Loucy (cell line): ENCODE data around the gene FARP1.

Experiments used
- H2AFZ ChIP-seq: fragments of 200-600 bp; sonication (generic); 2 replicates; pipeline ENCODE4 v1.6.0; 2016; ENCODE audit warnings: antibody characterized with exemption, mild to moderate bottlenecking, low read length, moderate library complexity
- H3F3A ChIP-seq: fragments of 200-600 bp; 2 replicates; pipeline ENCODE4 v1.6.0; 2016; ENCODE audit warnings: antibody characterized with exemption, low read depth, mild to moderate bottlenecking
- H3K27me3 ChIP-seq: fragments of 200-600 bp; sonication (generic); 2 replicates; pipeline ENCODE4 v1.6.1; 2014; ENCODE audit warnings: low read length, mild to moderate bottlenecking; ENCODE audit not compliant: insufficient read depth, poor library complexity, severe bottlenecking
- H3K36me3 ChIP-seq: fragments of 200-600 bp; sonication (generic); 2 replicates; pipeline ENCODE4 v1.6.1; 2016; ENCODE audit warnings: low read length; ENCODE audit not compliant: insufficient read depth
- H3K4me1 ChIP-seq: fragments of 200-600 bp; sonication (generic); 2 replicates; pipeline ENCODE4 v1.5.1; 2014; ENCODE audit warnings: low read length, mild to moderate bottlenecking; ENCODE audit not compliant: insufficient read depth, poor library complexity, severe bottlenecking
- H3K4me2 ChIP-seq: fragments of 200-600 bp; sonication (generic); 2 replicates; pipeline ENCODE4 v1.6.0; 2014; ENCODE audit warnings: antibody characterized with exemption, low read length, low read depth, mild to moderate bottlenecking; ENCODE audit not compliant: poor library complexity, severe bottlenecking
- H3K4me3 ChIP-seq: fragments of 200-600 bp; sonication (generic); 2 replicates; pipeline ENCODE4 v1.5.1; 2014; ENCODE audit warnings: low read length, mild to moderate bottlenecking, mixed read lengths; ENCODE audit not compliant: poor library complexity, severe bottlenecking
- H3K79me2 ChIP-seq: fragments of 200-600 bp; sonication (generic); 2 replicates; pipeline ENCODE4 v1.6.1; 2014; ENCODE audit warnings: low read length; ENCODE audit not compliant: insufficient read depth
- H3K9ac ChIP-seq: fragments of 200-600 bp; sonication (generic); 2 replicates; pipeline ENCODE4 v1.6.0; 2014; ENCODE audit warnings: mild to moderate bottlenecking, low read depth, low read length, moderate library complexity; ENCODE audit not compliant: poor library complexity, severe bottlenecking
- H3K9me2 ChIP-seq: fragments of 200-600 bp; sonication (generic); replicated peaks from 2 replicates; pipeline ENCODE4 v1.6.1; 2016; ENCODE audit warnings: low read depth, low read length, mixed read lengths
- H3K9me3 ChIP-seq: fragments of 200-600 bp; sonication (generic); 2 replicates; pipeline ENCODE4 v1.6.1; 2014; ENCODE audit warnings: mild to moderate bottlenecking, antibody characterized with exemption, low read length, low read depth; ENCODE audit not compliant: insufficient read depth
- H4K20me1 ChIP-seq: fragments of 200-600 bp; sonication (generic); 2 replicates; pipeline ENCODE4 v1.6.0; 2014; ENCODE audit warnings: antibody characterized with exemption, low read length, mild to moderate bottlenecking; ENCODE audit not compliant: insufficient read depth, poor library complexity, severe bottlenecking
- CTCF ChIP-seq: fragments of 200-600 bp; sonication (generic); conservative IDR thresholded peaks from 2 replicates; pipeline ENCODE4 v1.5.1; 2014; ENCODE audit warnings: mild to moderate bottlenecking, antibody characterized with exemption, low read length
- EZH2phosphoT487 ChIP-seq: fragments of 200-600 bp; IDR thresholded peaks from 2 replicates; pipeline ENCODE4 v1.6.1; 2018; ENCODE audit warnings: antibody characterized with exemption, mild to moderate bottlenecking, moderate library complexity, borderline replicate concordance

Gene FARP1

GRCh38 chr13:98219685-98220084 is 76.8 kb downstream of the FARP1 start:
- no peaks in the 10 kb centered on the region for H3K27me3 ChIP-seq
- no peak overlapping the region for H2AFZ ChIP-seq
- H3K9me3 ChIP-seq, result no peaks in the 10 kb centered on the region
- no peaks in the 10 kb centered on the region for H3F3A ChIP-seq
- no peak overlapping the region for H3K4me3 ChIP-seq
- no peak overlapping the region for H3K4me2 ChIP-seq
- no peaks in the 10 kb centered on the region for H3K9me2 ChIP-seq
- H4K20me1 ChIP-seq, result no peaks in the 10 kb centered on the region
- H3K4me1 ChIP-seq, result no peaks in the 10 kb centered on the region
- TF ChIP-seq EZH2phosphoT487 (no peak), CTCF (no peak)
- no peaks in the 10 kb centered on the region for H3K36me3 ChIP-seq
- no peak overlapping the region for H3K9ac ChIP-seq
- no peaks in the 10 kb centered on the region for H3K79me2 ChIP-seq

- no peaks in the 10 kb centered on the region for H4K20me1 ChIP-seq
- no peaks in the 10 kb centered on the region for H3K9me2 ChIP-seq
- H3K36me3 ChIP-seq, result no peaks in the 10 kb centered on the region
- no peak for TF ChIP-seq CTCF
- TF ChIP-seq EZH2phosphoT487, result no peak
- H3K79me2 ChIP-seq, result no peaks in the 10 kb centered on the region
- H2AFZ ChIP-seq, result no peak overlapping the region
- H3K9ac ChIP-seq, result no peak overlapping the region
- no peak overlapping the region for H3K4me3 ChIP-seq
- H3F3A ChIP-seq, result no peaks in the 10 kb centered on the region
- H3K9me3 ChIP-seq, result no peaks in the 10 kb centered on the region
- no peaks in the 10 kb centered on the region for H3K4me1 ChIP-seq
- H3K4me2 ChIP-seq, result no peak overlapping the region
- no peaks in the 10 kb centered on the region for H3K27me3 ChIP-seq
Observed at GRCh38 chr13:98220271-98220791, 77.4 kb downstream of the FARP1 start.

GRCh38 chr13:98221234-98221633 is 78.3 kb downstream of the FARP1 start:
- no peaks in the 10 kb centered on the region for H3K9me2 ChIP-seq
- no peak overlapping the region for H3K4me3 ChIP-seq
- no peak overlapping the region for H2AFZ ChIP-seq
- H3K4me2 ChIP-seq, result no peak overlapping the region
- no peaks in the 10 kb centered on the region for H3F3A ChIP-seq
- H3K27me3 ChIP-seq, result no peaks in the 10 kb centered on the region
- no peaks in the 10 kb centered on the region for H3K4me1 ChIP-seq
- TF ChIP-seq EZH2phosphoT487 (no peak), CTCF (no peak)
- no peaks in the 10 kb centered on the region for H3K79me2 ChIP-seq
- H3K9ac ChIP-seq, result no peak overlapping the region
- no peaks in the 10 kb centered on the region for H3K9me3 ChIP-seq
- no peaks in the 10 kb centered on the region for H4K20me1 ChIP-seq
- H3K36me3 ChIP-seq, result no peaks in the 10 kb centered on the region
